Measurements from ENCODE around the gene RAD9A. TPM values are rescaled to one million over a fixed set of nuclear protein-coding genes. Genes with fewer than 3 reads are reported as not detected.

The RAD9A gene
- total and polyA plus RNA-seq, 9 of the 15 experiments (the other 6 are each of a cell fraction or from before 2014, with no cell fraction given): 1.4 to 41.2 (median 16.1) TPM

- no peak for TF ChIP-seq ZBTB11 (CRISPR knock-in tag; IDR thresholded peaks at IDR 0.05)
- no peak for TF ChIP-seq HBP1 (CRISPR knock-in tag; IDR thresholded peaks at IDR 0.05)
- TF ChIP-seq E2F6 (IDR thresholded peaks at IDR 0.05; ENCODE audit: borderline replicate concordance in 1 of 2, extremely low read depth in 1 of 2, insufficient read depth in 1 of 2, insufficient read length in 1 of 2, low read depth in 1 of 2, low read length in 1 of 2, poor library complexity in 1 of 2, severe bottlenecking in 1 of 2): no peak
Observed at GRCh38 chr11:67410369-67410831, 18.6 kb downstream of the RAD9A start (continued).
